H1 (cell line): ENCODE data around the gene P2RY11. TPM values are rescaled to one million over a fixed set of nuclear protein-coding genes. Genes with fewer than 3 reads are reported as not detected.

Experiments
- CHD7 ChIP-seq: fragments of 300-600 bp; sonication (generic); IDR thresholded peaks from 2 replicates; pipeline ENCODE4 v1.7.1; 2012; ENCODE audit warnings: low read length, moderate library complexity, mild to moderate bottlenecking, inconsistent platforms; ENCODE audit not compliant: insufficient replicate concordance
- polyA plus RNA-seq, 7 experiments: library from polyadenylated mRNA; depleted of rRNA in 3 of 7; stranded (reverse) in 5 of 7; unstranded in 2 of 7; fragments of >200 nt in 5 of 7; fragments of 200-250 nt in 2 of 7; gene quantifications; 1 replicate in 5 of 7; 2 replicates in 1 of 7; 4 replicates in 1 of 7; pipeline versions ENCODE4 v1.2.1 to v1.2.3, GENCODE V29; 2011 to 2013; ENCODE audit warnings: missing spikeins in 2 of 7, mixed read lengths in 2 of 7
- total RNA-seq: library from RNA; stranded (reverse); fragmentation: NEBNext Ultra II Directional; extraction: Animal tissue kit (Norgen Biotek cat#: 25700); gene quantifications from 2 replicates; pipeline ENCODE4 v1.2.1, GENCODE V29; 2021

Gene P2RY11
- total and polyA plus RNA-seq, 2 of the 8 experiments (the other 6 are each of a cell fraction or from before 2014, with no cell fraction given) = 9.2 to 18.0 TPM

- no peak for TF ChIP-seq CHD7
Observed at GRCh38 chr19:10133596-10133995, 22.1 kb downstream of the P2RY11 start (continued).
